Endothelial cell of umbilical vein (primary cell): ENCODE data around the gene BIRC5. TPM values are rescaled to one million over a fixed set of nuclear protein-coding genes. Genes with fewer than 3 reads are reported as not detected.
A peak's percentile ranks its signal among the peaks of the same experiment; 100 is the strongest.

Experiments used
- BruUV-seq: library from RNA; stranded (reverse); fragments of 400-500 nt; replicated peaks from 2 replicates; lab custom pipeline; 2021; lab: Mats Ljungman, UMichigan
- CTCF ChIA-PET: fragments of 300-600, 350-600 bp; sonication (Branson Sonifier 250); formaldehyde crosslinking; loops from one replicate; lab custom pipeline; 2021; ENCODE audit warnings: antibody characterized with exemption, inconsistent platforms; lab: Charles Lee
- POLR2A ChIA-PET: fragments of 300-600, 350-600 bp; sonication (Branson Sonifier 250); formaldehyde crosslinking; loops from one replicate; lab custom pipeline; 2021; ENCODE audit warnings: antibody characterized with exemption, inconsistent platforms; lab: Charles Lee
- DNase-seq: peaks from one replicate; pipeline ENCODE4 v3.0.0-alpha.2; 2011; ENCODE audit warnings: low read depth, low spot score
- FAIRE-seq: peaks from 2 replicates; lab custom pipeline; 2011; peaks lifted over from hg19 to GRCh38; lab: Jason Lieb, UNC
- H2AFZ ChIP-seq: 2 replicates; pipeline ENCODE4 v1.6.0; 2012; ENCODE audit warnings: low read depth, low read length, control low read depth, inconsistent platforms
- H3K27ac ChIP-seq: 2 replicates; pipeline ENCODE4 v1.5.1; 2011; ENCODE audit warnings: low read depth, mild to moderate bottlenecking, control low read depth, low read length, moderate library complexity; ENCODE audit not compliant: insufficient read depth
- H3K27me3 ChIP-seq, 2 experiments: 2 replicates each; pipeline versions ENCODE4 v1.6.0 to v1.6.1; 2011; ENCODE audit warnings: low read length in 2 of 2, mixed read lengths in 1 of 2; ENCODE audit not compliant: control insufficient read depth in 2 of 2, insufficient read depth in 2 of 2
- H3K36me3 ChIP-seq, 2 experiments: 2 replicates in 1 of 2; 3 replicates in 1 of 2; pipeline ENCODE4 v1.5.1; 2011; ENCODE audit warnings: low read length in 2 of 2, mild to moderate bottlenecking in 1 of 2, moderate library complexity in 1 of 2; ENCODE audit not compliant: control insufficient read depth in 2 of 2, insufficient read depth in 2 of 2; ENCODE audit errors: extremely low read depth in 1 of 2
- H3K4me1 ChIP-seq: 3 replicates; pipeline ENCODE4 v1.5.1; 2011; ENCODE audit warnings: mild to moderate bottlenecking, low read length; ENCODE audit not compliant: control insufficient read depth, insufficient read depth; ENCODE audit errors: extremely low read depth
- H3K4me2 ChIP-seq: 2 replicates; pipeline ENCODE4 v1.6.1; 2011; ENCODE audit warnings: low read length, control low read depth, mixed read lengths; ENCODE audit not compliant: insufficient read depth
- H3K4me3 ChIP-seq, 3 experiments: fragments of 200-600 bp in 1 of 3; sonication (generic), shearing (Covaris generic) in 1 of 3; replicated peaks in 1 of 3; 2 replicates each; pipeline ENCODE4 v1.5.1; 2011 to 2016; ENCODE audit warnings: control low read depth in 3 of 3, low read length in 3 of 3, mild to moderate bottlenecking in 2 of 3, inconsistent platforms in 1 of 3, low read depth in 1 of 3, moderate library complexity in 1 of 3; ENCODE audit not compliant: insufficient read depth in 1 of 3
- H3K79me2 ChIP-seq: 2 replicates; pipeline ENCODE4 v1.6.0; 2012; ENCODE audit warnings: low read length, inconsistent platforms; ENCODE audit not compliant: control insufficient read depth, insufficient read depth
- H3K9ac ChIP-seq: replicated peaks from 2 replicates; pipeline ENCODE3; 2011; ENCODE audit warnings: low read length, control low read depth; ENCODE audit not compliant: insufficient read depth; ENCODE audit errors: extremely low read depth
- H3K9me1 ChIP-seq: replicated peaks from 3 replicates; pipeline ENCODE4 v1.6.0; 2011; ENCODE audit warnings: mild to moderate bottlenecking, low read length; ENCODE audit not compliant: control insufficient read depth, insufficient read depth; ENCODE audit errors: extremely low read depth
- H3K9me3 ChIP-seq: replicated peaks from 2 replicates; pipeline ENCODE4 v1.5.1; 2012; ENCODE audit warnings: low read length, inconsistent platforms; ENCODE audit not compliant: control insufficient read depth, insufficient read depth
- H4K20me1 ChIP-seq: replicated peaks from 2 replicates; pipeline ENCODE3; 2011; ENCODE audit warnings: mild to moderate bottlenecking, low read length; ENCODE audit not compliant: control insufficient read depth, insufficient read depth; ENCODE audit errors: extremely low read depth
- CTCF ChIP-seq, 2 donors: IDR thresholded peaks; 1 replicate in 1 of 2; 2 replicates in 1 of 2; pipeline ENCODE4 v1.5.1; 2011; ENCODE audit warnings: low read length in 2 of 2, mild to moderate bottlenecking in 2 of 2, moderate library complexity in 2 of 2, control low read depth in 1 of 2, inconsistent platforms in 1 of 2, low read depth in 1 of 2; ENCODE audit not compliant: insufficient read depth in 1 of 2; ENCODE audit errors: extremely low read depth in 1 of 2
- EZH2 ChIP-seq: IDR thresholded peaks from 2 replicates; pipeline ENCODE4 v1.6.1; 2012; ENCODE audit warnings: borderline replicate concordance, low read depth, mild to moderate bottlenecking, moderate library complexity, low read length, inconsistent platforms; ENCODE audit not compliant: severe bottlenecking
- dilution Hi-C: fragments of 300-500 bp; cut with MboI; formaldehyde crosslinking; loops from one replicate; pipeline ENCODE4 v1.15.0; 2019; ENCODE audit warnings: low sequenced_read_pairs; ENCODE audit not compliant: extremely low pct_ligation_motif_present
- intact Hi-C: fragments of 100-400 bp; cut with micrococcal nuclease; formaldehyde crosslinking; loops from one replicate; pipeline ENCODE4 v1.10.0; 2022
- polyA plus RNA-seq, 4 experiments: library from polyadenylated mRNA; depleted of rRNA in 3 of 4; stranded (reverse) in 3 of 4; unstranded in 1 of 4; fragments of >200 nt; gene quantifications; 2 replicates each; pipeline versions ENCODE4 v1.2.1 to v1.2.3, GENCODE V29; 2011 to 2012; ENCODE audit warnings: missing spikeins in 1 of 4
- total RNA-seq: library from RNA; stranded (reverse); gene quantifications from 2 replicates; pipeline ENCODE4 v1.2.3, GENCODE V29; 2021

The BIRC5 gene
- total and polyA plus RNA-seq, 2 donors (not counting 3 experiments of a cell fraction or from before 2014, with no cell fraction given), result 32.8 to 74.6 TPM

- dilution Hi-C loops, result no loop called here
Observed at GRCh38 chr17:78268951-78269905, 55.2 kb downstream of the BIRC5 start.

More at GRCh38 chr17:78268951-78269905, 55.2 kb downstream of the BIRC5 start:
- H3K27me3 ChIP-seq, result peaks cover 22 to 25% of the 10 kb centered on the region in 2 experiments
- H3K27ac ChIP-seq, result no peak overlapping the region
- BruUV-seq, result no TSS peak
- no peak overlapping the region for H3K4me2 ChIP-seq
- H3K9me3 ChIP-seq, result no peaks in the 10 kb centered on the region
- CTCF ChIA-PET, result interaction anchor here (0.8 to 1.7 kb wide), 9 partner anchors 12 to 184 kb away, joined by 3 to 11 read pairs (median 3); no protein-coding TSS in a partner anchor
- H3K4me1 ChIP-seq, result peaks cover 2% of the 10 kb centered on the region
- intact Hi-C loops, result no loop called here
- TF ChIP-seq CTCF (IDR thresholded peaks at IDR 0.05; ENCODE audit: extremely low read depth in 1 of 2, insufficient read depth in 1 of 2, low read depth in 1 of 2, low read length in 2 of 2) (no peak), EZH2 (peak; percentile 61)
- no peak overlapping the region for H3K4me3 ChIP-seq
- H2AFZ ChIP-seq, result no peak overlapping the region
- POLR2A ChIA-PET, result no interaction called here
- DNase-seq (no peak), FAIRE-seq (no peak)
- H3K36me3 ChIP-seq, result no peaks in the 10 kb centered on the region
- no peaks in the 10 kb centered on the region for H3K79me2 ChIP-seq
- H3K9me1 ChIP-seq, result no peaks in the 10 kb centered on the region
- no peak overlapping the region for H3K9ac ChIP-seq
- no peaks in the 10 kb centered on the region for H4K20me1 ChIP-seq
